GM18499 (cell line): ENCODE measurements around the gene OPCML.

Experiments used
- ATAC-seq: cut with Tn5 transposase; IDR thresholded peaks from one replicate; pipeline ENCODE4 v1.9.1; 2021; ENCODE audit warnings: moderate number of reproducible peaks; ENCODE audit not compliant: insufficient read depth, unreplicated experiment

Gene OPCML

GRCh38 chr11:133249065-133249464 is 283.2 kb downstream of the OPCML start:
- no peak for ATAC-seq

- ATAC-seq = no peak
Observed at GRCh38 chr11:133243832-133244231, 288.5 kb downstream of the OPCML start.

GRCh38 chr11:133240908-133241655 is 291.2 kb downstream of the OPCML start:
- no peak for ATAC-seq

- ATAC-seq = no peak
Observed at GRCh38 chr11:133239575-133239974, 292.7 kb downstream of the OPCML start.

- no peak for ATAC-seq
Observed at GRCh38 chr11:133238495-133238894, 293.8 kb downstream of the OPCML start.

- no peak for ATAC-seq
Observed at GRCh38 chr11:133238027-133238426, 294.3 kb downstream of the OPCML start.

GRCh38 chr11:133235381-133235780 is 296.9 kb downstream of the OPCML start:
- no peak for ATAC-seq

GRCh38 chr11:133234883-133235282 is 297.4 kb downstream of the OPCML start:
- no peak for ATAC-seq

- no peak for ATAC-seq
Observed at GRCh38 chr11:133232665-133233064, 299.6 kb downstream of the OPCML start.

- ATAC-seq = no peak
Observed at GRCh38 chr11:133230431-133230830, 301.9 kb downstream of the OPCML start.

GRCh38 chr11:133228471-133229329 is 303.6 kb downstream of the OPCML start:
- ATAC-seq = no peak

GRCh38 chr11:133227632-133228111 is 304.6 kb downstream of the OPCML start:
- ATAC-seq = no peak

GRCh38 chr11:133224271-133224670 is 308.0 kb downstream of the OPCML start:
- ATAC-seq = no peak

- no peak for ATAC-seq
Observed at GRCh38 chr11:133222425-133223330, 309.6 kb downstream of the OPCML start.

- ATAC-seq = no peak
Observed at GRCh38 chr11:133219543-133219942, 312.8 kb downstream of the OPCML start.

GRCh38 chr11:133216813-133217212 is 315.5 kb downstream of the OPCML start:
- no peak for ATAC-seq

- ATAC-seq = no peak
Observed at GRCh38 chr11:133215596-133216230, 316.6 kb downstream of the OPCML start.

GRCh38 chr11:133214646-133215045 is 317.7 kb downstream of the OPCML start:
- no peak for ATAC-seq

- no peak for ATAC-seq
Observed at GRCh38 chr11:133212201-133212600, 320.1 kb downstream of the OPCML start.

GRCh38 chr11:133207995-133208394 is 324.3 kb downstream of the OPCML start:
- ATAC-seq = no peak
